Chondrocyte (in vitro differentiated cells): Measurements from ENCODE around the gene KRTCAP2. TPM values are rescaled to one million over a fixed set of nuclear protein-coding genes. Genes with fewer than 3 reads are reported as not detected.
"Not testable (repeated sequence)": the region's sequence is repeated elsewhere in the genome, so short reads cannot be mapped to it uniquely, and the experiment has no call there.

Source experiments
- DNase-seq: peaks from one replicate; pipeline ENCODE4 v3.0.0; 2021; ENCODE audit warnings: mixed read lengths, low spot score
- H3K27ac Mint-ChIP-seq: one replicate; pipeline ENCODE4 v1.8.0; 2021; ENCODE audit warnings: mild to moderate bottlenecking, moderate library complexity, mixed read lengths; ENCODE audit not compliant: unreplicated experiment
- H3K27me3 Mint-ChIP-seq: 2 replicates; pipeline ENCODE4 v1.8.0; 2021; ENCODE audit warnings: low read depth, mixed read lengths
- H3K36me3 Mint-ChIP-seq: 2 replicates; pipeline ENCODE4 v1.8.0; 2021; ENCODE audit warnings: low read depth, mixed read lengths
- H3K4me1 Mint-ChIP-seq: 2 replicates; pipeline ENCODE4 v1.8.0; 2021; ENCODE audit warnings: low read depth, mild to moderate bottlenecking, mixed read lengths
- H3K4me3 Mint-ChIP-seq: one replicate; pipeline ENCODE4 v1.8.0; 2021; ENCODE audit warnings: mild to moderate bottlenecking, moderate library complexity, mixed read lengths; ENCODE audit not compliant: unreplicated experiment
- H3K9me3 Mint-ChIP-seq: 2 replicates; pipeline ENCODE4 v1.8.0; 2021; ENCODE audit warnings: low read depth, mixed read lengths
- CTCF ChIP-seq: fragments of 200-600 bp; sonication (generic); IDR thresholded peaks from 2 replicates; pipeline ENCODE4 v1.5.0; 2021; ENCODE audit warnings: antibody characterized with exemption, mild to moderate bottlenecking, moderate library complexity
- long read RNA-seq: library from polyadenylated mRNA; stranded (forward); transcript quantifications from one replicate; pipeline ENCODE4 v2.0.0, GENCODE V29; 2021
- total RNA-seq: library from RNA; stranded (reverse); gene quantifications from 3 replicates; pipeline ENCODE4 v1.2.1, GENCODE V29; 2021

Gene KRTCAP2
- 159 to 202 TPM (median 174 TPM) in 3 replicates for total RNA-seq
- long read RNA-seq, transcript KRTCAP2-201 (5 exons, 552 nt) = major isoform, 104 of 122 reads
- long read RNA-seq, transcript KRTCAP2-206 (4 exons, 785 nt) = minor isoform, 6 of 122 reads
- long read RNA-seq, partial matches to known transcripts = 4 of 122 reads
- long read RNA-seq, other reads (novel, unspliced or antisense) = 2 of 122 reads

- Mint-ChIP-seq H3K27ac (peak within 1 kb of the TSS; percentile 98), H3K9me3 (no peaks in the 10 kb centered on the region), H3K27me3 (no peaks in the 10 kb centered on the region), H3K36me3 (peaks cover 20% of the 10 kb centered on the region), H3K4me1 (peaks cover 54% of the 10 kb centered on the region), H3K4me3 (peak within 1 kb of the TSS; percentile 97)
- DNase-seq = peak; percentile 98
- peak; percentile 96 for TF ChIP-seq CTCF
Observed at GRCh38 chr1:155172732-155173477, at the start of gene KRTCAP2. KRTCAP2 (minus strand) TSS chr1:155173304; CDS start chr1:155173224, 80 bp downstream.

- not testable (repeated sequence) for H3K9me3 Mint-ChIP-seq, DNase-seq, H3K36me3 Mint-ChIP-seq, H3K4me3 Mint-ChIP-seq, H3K27me3 Mint-ChIP-seq
- H3K4me1 Mint-ChIP-seq = peaks cover 22% of the 10 kb centered on the region
- peak overlapping the region; percentile 14 for H3K27ac Mint-ChIP-seq
Observed at GRCh38 chr1:155220211-155220965, 47.3 kb upstream of the KRTCAP2 start.

GRCh38 chr1:155219592-155220031 is 46.5 kb upstream of the KRTCAP2 start:
- no peak for TF ChIP-seq CTCF
- H3K9me3 Mint-ChIP-seq = no peaks in the 10 kb centered on the region
- H3K27me3 Mint-ChIP-seq = no peaks in the 10 kb centered on the region
- no peak overlapping the region for H3K4me3 Mint-ChIP-seq
- no peak for DNase-seq
- H3K36me3 Mint-ChIP-seq = peaks cover 2% of the 10 kb centered on the region
- H3K4me1 Mint-ChIP-seq = peaks cover 14% of the 10 kb centered on the region
- no peak overlapping the region for H3K27ac Mint-ChIP-seq

- H3K4me1 Mint-ChIP-seq = peaks cover 8% of the 10 kb centered on the region
- no peak for DNase-seq
- H3K36me3 Mint-ChIP-seq = peaks cover 2% of the 10 kb centered on the region
- TF ChIP-seq CTCF = no peak
- no peaks in the 10 kb centered on the region for H3K27me3 Mint-ChIP-seq
- no peak overlapping the region for H3K4me3 Mint-ChIP-seq
- H3K9me3 Mint-ChIP-seq = no peaks in the 10 kb centered on the region
- H3K27ac Mint-ChIP-seq = no peak overlapping the region
Observed at GRCh38 chr1:155218854-155219591, 45.9 kb upstream of the KRTCAP2 start.

- not testable (repeated sequence) for H3K27ac Mint-ChIP-seq, H3K4me3 Mint-ChIP-seq, H3K27me3 Mint-ChIP-seq, DNase-seq, H3K36me3 Mint-ChIP-seq, H3K9me3 Mint-ChIP-seq
- H3K4me1 Mint-ChIP-seq = peaks cover 25% of the 10 kb centered on the region
Observed at GRCh38 chr1:155214702-155215101, 41.6 kb upstream of the KRTCAP2 start.

- DNase-seq = peak; percentile 47
- H3K4me1 Mint-ChIP-seq = peaks cover 34% of the 10 kb centered on the region
- not testable (repeated sequence) for H3K27ac Mint-ChIP-seq, H3K36me3 Mint-ChIP-seq, H3K27me3 Mint-ChIP-seq, H3K9me3 Mint-ChIP-seq, H3K4me3 Mint-ChIP-seq
Observed at GRCh38 chr1:155212051-155212440, 38.9 kb upstream of the KRTCAP2 start.

- not testable (repeated sequence) for H3K27me3 Mint-ChIP-seq, H3K4me3 Mint-ChIP-seq, H3K36me3 Mint-ChIP-seq, H3K9me3 Mint-ChIP-seq
- Mint-ChIP-seq H3K27ac (peak overlapping the region; percentile 49), H3K4me1 (peaks cover 38% of the 10 kb centered on the region)
- DNase-seq = peak; percentile 40
Observed at GRCh38 chr1:155211381-155212050, 38.4 kb upstream of the KRTCAP2 start.
